ENCODE data around the gene PCBD2.

Gene PCBD2

GRCh38 chr5:134964359-134965270, 59.7 kb downstream of the PCBD2 start:
- POLR2A ChIA-PET, result no interaction called here

GRCh38 chr5:134965271-134965825, 60.4 kb downstream of the PCBD2 start:
- CTCF ChIA-PET, result no interaction called here
- TF ChIP-seq CTCF (IDR thresholded peaks at IDR 0.05; ENCODE audit: insufficient read depth, low read length, missing control alignments), result no peak

More at GRCh38 chr5:134964359-134965270, 59.7 kb downstream of the PCBD2 start:
- H3K4me3 ChIP-seq (ENCODE audit: low read depth, low read length), result no peak overlapping the region
- TF ChIP-seq CTCF (IDR thresholded peaks at IDR 0.05; ENCODE audit: insufficient read depth, low read length, missing control alignments), result no peak
- DNase-seq (ENCODE audit: low read depth, low spot score), result no peak
- CTCF ChIA-PET, result interaction anchor here (1.5 kb wide), 1 partner anchor 367 kb away, joined by 3 read pairs; no protein-coding TSS in a partner anchor

GRCh38 chr5:134967607-134968006, 62.7 kb downstream of the PCBD2 start, which contains the start of gene CATSPER3:
CATSPER3 (plus strand) TSS chr5:134967907; CDS start chr5:134967992, 85 bp downstream.
- POLR2A ChIA-PET, result no interaction called here
- H3K4me3 ChIP-seq (ENCODE audit: low read depth, low read length), result no peak within 1 kb of the TSS
- no peak for TF ChIP-seq CTCF (IDR thresholded peaks at IDR 0.05; ENCODE audit: insufficient read depth, low read length, missing control alignments)
- CTCF ChIA-PET, result no interaction called here
- no peak for DNase-seq (ENCODE audit: low read depth, low spot score)

More at GRCh38 chr5:134965271-134965825, 60.4 kb downstream of the PCBD2 start:
- POLR2A ChIA-PET, result interaction anchor here (0.6 kb wide), 1 partner anchor 212 kb away, joined by 3 read pairs; no protein-coding TSS in a partner anchor
- DNase-seq (ENCODE audit: low read depth, low spot score), result no peak
- no peak overlapping the region for H3K4me3 ChIP-seq (ENCODE audit: low read depth, low read length)

- ChIA-PET POLR2A (no interaction called here), CTCF (no interaction called here)
- no peak overlapping the region for H3K4me3 ChIP-seq (ENCODE audit: low read depth, low read length)
- DNase-seq (ENCODE audit: low read depth, low spot score), result no peak
- no peak for TF ChIP-seq CTCF (IDR thresholded peaks at IDR 0.05; ENCODE audit: insufficient read depth, low read length, missing control alignments)
Observed at GRCh38 chr5:134968055-134968454, 63.1 kb downstream of the PCBD2 start.

- POLR2A ChIA-PET, result no interaction called here
- CTCF ChIA-PET, result no interaction called here
- no peak for TF ChIP-seq CTCF (IDR thresholded peaks at IDR 0.05; ENCODE audit: insufficient read depth, low read length, missing control alignments)
- no peak for DNase-seq (ENCODE audit: low read depth, low spot score)
- no peak overlapping the region for H3K4me3 ChIP-seq (ENCODE audit: low read depth, low read length)
Observed at GRCh38 chr5:134969166-134969565, 64.2 kb downstream of the PCBD2 start.

- no peak for DNase-seq (ENCODE audit: low read depth, low spot score)
- TF ChIP-seq CTCF (IDR thresholded peaks at IDR 0.05; ENCODE audit: insufficient read depth, low read length, missing control alignments), result no peak
- H3K4me3 ChIP-seq (ENCODE audit: low read depth, low read length), result no peak overlapping the region
- ChIA-PET CTCF (no interaction called here), POLR2A (no interaction called here)
Observed at GRCh38 chr5:134975078-134975715, 70.3 kb downstream of the PCBD2 start.
